Activated T-cell treated with anti-CD3 and anti-CD28 coated beads for 4 hours (primary cell): ENCODE results near the gene SKAP2.
"Not testable (repeated sequence)": the region's sequence is repeated elsewhere in the genome, so short reads cannot be mapped to it uniquely, and the experiment has no call there.

ENCODE experiments used
- DNase-seq: peaks from one replicate; pipeline ENCODE4 v3.0.0-alpha.2; 2020

The SKAP2 gene

GRCh38 chr7:26856176-26856985 lies 8.0 kb downstream of the SKAP2 start:
- no peak for DNase-seq

- no peak for DNase-seq
Measured at GRCh38 chr7:26854876-26855855, 9.2 kb downstream of the SKAP2 start.

- no peak for DNase-seq
Measured at GRCh38 chr7:26853788-26854393, 10.5 kb downstream of the SKAP2 start.

GRCh38 chr7:26850193-26850651 lies 14.2 kb downstream of the SKAP2 start:
- DNase-seq, result no peak

- DNase-seq, result no peak
Measured at GRCh38 chr7:26843705-26844104, 20.7 kb downstream of the SKAP2 start.

- DNase-seq, result no peak
Measured at GRCh38 chr7:26842897-26843296, 21.5 kb downstream of the SKAP2 start.

GRCh38 chr7:26841003-26841739 lies 23.2 kb downstream of the SKAP2 start:
- DNase-seq, result no peak

GRCh38 chr7:26836793-26837192 lies 27.6 kb downstream of the SKAP2 start:
- DNase-seq, result not testable (repeated sequence)

GRCh38 chr7:26815426-26815825 lies 49.0 kb downstream of the SKAP2 start:
- DNase-seq, result no peak

GRCh38 chr7:26813432-26813831 lies 51.0 kb downstream of the SKAP2 start:
- DNase-seq, result no peak

- no peak for DNase-seq
Measured at GRCh38 chr7:26794541-26794940, 69.8 kb downstream of the SKAP2 start.

GRCh38 chr7:26792576-26792975 lies 71.8 kb downstream of the SKAP2 start:
- DNase-seq, result no peak

GRCh38 chr7:26792006-26792405 lies 72.4 kb downstream of the SKAP2 start:
- DNase-seq, result no peak

GRCh38 chr7:26789481-26790184 lies 74.8 kb downstream of the SKAP2 start:
- DNase-seq, result no peak

GRCh38 chr7:26787701-26788100 lies 76.7 kb downstream of the SKAP2 start:
- DNase-seq, result no peak

- DNase-seq, result no peak
Measured at GRCh38 chr7:26784118-26784517, 80.3 kb downstream of the SKAP2 start.

- no peak for DNase-seq
Measured at GRCh38 chr7:26782501-26782900, 81.9 kb downstream of the SKAP2 start.

GRCh38 chr7:26779978-26780595 lies 84.3 kb downstream of the SKAP2 start:
- no peak for DNase-seq

- no peak for DNase-seq
Measured at GRCh38 chr7:26777385-26777784, 87.0 kb downstream of the SKAP2 start.

- DNase-seq, result no peak
Measured at GRCh38 chr7:26760501-26760900, 103.9 kb downstream of the SKAP2 start.

GRCh38 chr7:26759108-26759507 lies 105.3 kb downstream of the SKAP2 start:
- no peak for DNase-seq
